Activated CD4-positive, CD25-positive, alpha-beta regulatory T cell treated with anti-CD3 and anti-CD28 coated beads, Interleukin-2, amount 50 U/mL, for 72 hours (primary cell): ENCODE measurements around the gene KEAP1.

ENCODE experiments used
- DNase-seq: peaks from one replicate; pipeline ENCODE4 v3.0.0; 2021

KEAP1 gene

GRCh38 chr19:10439588-10439987 lies 63.6 kb downstream of the KEAP1 start:
- DNase-seq, result no peak
